HT-29 (cell line): ENCODE results near the gene RXFP2. TPM values are rescaled to one million over a fixed set of nuclear protein-coding genes. Genes with fewer than 3 reads are reported as not detected.

Experiments
- DNase-seq: peaks from one replicate; pipeline ENCODE4 v3.0.0-alpha.2; 2015; ENCODE audit warnings: low spot score
- total RNA-seq: library from RNA; depleted of rRNA; stranded (reverse); fragments of >200 nt; shearing (Covaris generic); gene quantifications from 2 replicates; pipeline ENCODE4 v1.2.3, GENCODE V29; 2014; rRNA removed

Gene RXFP2, protein sequence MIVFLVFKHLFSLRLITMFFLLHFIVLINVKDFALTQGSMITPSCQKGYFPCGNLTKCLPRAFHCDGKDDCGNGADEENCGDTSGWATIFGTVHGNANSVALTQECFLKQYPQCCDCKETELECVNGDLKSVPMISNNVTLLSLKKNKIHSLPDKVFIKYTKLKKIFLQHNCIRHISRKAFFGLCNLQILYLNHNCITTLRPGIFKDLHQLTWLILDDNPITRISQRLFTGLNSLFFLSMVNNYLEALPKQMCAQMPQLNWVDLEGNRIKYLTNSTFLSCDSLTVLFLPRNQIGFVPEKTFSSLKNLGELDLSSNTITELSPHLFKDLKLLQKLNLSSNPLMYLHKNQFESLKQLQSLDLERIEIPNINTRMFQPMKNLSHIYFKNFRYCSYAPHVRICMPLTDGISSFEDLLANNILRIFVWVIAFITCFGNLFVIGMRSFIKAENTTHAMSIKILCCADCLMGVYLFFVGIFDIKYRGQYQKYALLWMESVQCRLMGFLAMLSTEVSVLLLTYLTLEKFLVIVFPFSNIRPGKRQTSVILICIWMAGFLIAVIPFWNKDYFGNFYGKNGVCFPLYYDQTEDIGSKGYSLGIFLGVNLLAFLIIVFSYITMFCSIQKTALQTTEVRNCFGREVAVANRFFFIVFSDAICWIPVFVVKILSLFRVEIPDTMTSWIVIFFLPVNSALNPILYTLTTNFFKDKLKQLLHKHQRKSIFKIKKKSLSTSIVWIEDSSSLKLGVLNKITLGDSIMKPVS
- total RNA-seq, result not detected in 2 replicates

DNA sequence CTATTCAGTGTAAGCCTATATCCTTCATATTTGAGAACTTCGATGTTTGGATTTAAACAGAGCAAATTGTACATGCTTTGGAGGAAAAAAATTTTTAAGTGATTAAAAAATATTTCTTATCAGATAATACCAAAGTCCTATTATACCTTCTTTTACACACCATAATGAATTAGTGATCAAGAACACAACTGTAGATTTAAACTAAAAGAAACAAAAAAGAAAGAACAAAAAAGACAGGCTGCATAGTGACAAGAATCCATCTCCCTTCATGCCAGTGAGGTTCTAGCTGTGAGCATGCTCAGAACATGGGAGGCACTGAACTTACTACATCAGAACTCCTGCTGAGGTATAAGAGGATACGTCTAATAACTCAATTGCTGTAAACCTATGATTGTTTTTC lies at the start of gene RXFP2:
Gene RXFP2, plus strand, starts transcription at position 301 of the 400 bp plus-strand sequence. Its CDS starts 87 bp downstream, at position 388.
- DNase-seq, result no peak

DNA sequence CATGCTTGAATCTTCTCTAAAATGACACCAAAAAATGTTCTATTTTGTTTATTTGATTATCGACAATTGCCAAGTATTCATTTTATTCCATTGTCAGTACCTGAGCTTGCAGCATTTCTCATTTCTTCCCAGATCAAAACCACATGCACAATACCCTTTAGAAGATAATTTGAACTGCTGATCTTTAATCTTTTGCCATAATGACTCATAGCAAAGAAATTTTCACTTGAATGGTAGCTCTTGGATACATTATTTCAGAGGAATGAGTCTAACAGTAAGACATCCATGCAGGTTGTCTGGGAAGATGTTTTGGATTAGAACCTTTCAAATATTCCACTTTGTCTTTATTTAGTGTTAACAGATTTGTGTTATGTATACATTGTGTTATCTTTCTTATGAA lies 42.0 kb upstream of the RXFP2 start:
- DNase-seq, result peak; percentile 50

DNA sequence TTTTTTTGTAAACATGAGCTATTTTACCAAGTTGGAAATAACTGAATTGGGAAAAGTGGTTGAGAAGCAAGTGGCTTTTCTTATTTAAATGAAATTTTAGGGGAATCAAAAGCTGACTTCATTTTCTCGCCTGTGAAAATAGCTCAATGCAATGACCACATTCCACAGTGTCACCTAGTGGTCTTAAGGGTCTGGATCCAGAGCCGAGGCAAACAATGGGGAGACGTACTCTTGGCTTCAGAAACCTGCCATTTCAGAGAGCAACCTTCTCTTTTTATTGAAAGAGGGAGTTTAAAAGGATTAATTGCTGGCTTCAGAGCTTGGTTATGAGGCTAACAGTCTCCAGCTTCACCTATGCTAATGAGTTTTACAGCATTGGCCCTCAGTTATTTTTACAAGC lies 39.7 kb upstream of the RXFP2 start:
- DNase-seq, result no peak

DNA sequence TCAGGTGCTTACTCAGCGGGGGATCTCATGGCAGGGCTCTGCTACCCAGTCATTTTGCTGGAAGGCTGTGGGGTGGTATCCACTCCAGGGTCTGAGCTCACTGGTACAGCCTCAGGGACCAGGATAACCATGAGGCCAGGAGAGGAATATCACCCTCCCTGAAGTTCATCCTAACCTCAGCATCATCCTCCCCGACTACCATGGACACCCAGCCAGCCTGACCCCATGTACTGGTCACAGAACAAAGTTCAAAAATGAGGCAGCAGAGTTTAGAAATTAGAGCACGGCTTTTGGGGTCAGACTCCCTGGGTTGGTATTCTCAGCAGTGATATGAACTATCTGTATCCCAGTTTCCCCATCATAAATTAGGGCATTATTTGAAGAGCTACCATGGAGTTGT lies 35.5 kb upstream of the RXFP2 start:
- no peak for DNase-seq

DNA sequence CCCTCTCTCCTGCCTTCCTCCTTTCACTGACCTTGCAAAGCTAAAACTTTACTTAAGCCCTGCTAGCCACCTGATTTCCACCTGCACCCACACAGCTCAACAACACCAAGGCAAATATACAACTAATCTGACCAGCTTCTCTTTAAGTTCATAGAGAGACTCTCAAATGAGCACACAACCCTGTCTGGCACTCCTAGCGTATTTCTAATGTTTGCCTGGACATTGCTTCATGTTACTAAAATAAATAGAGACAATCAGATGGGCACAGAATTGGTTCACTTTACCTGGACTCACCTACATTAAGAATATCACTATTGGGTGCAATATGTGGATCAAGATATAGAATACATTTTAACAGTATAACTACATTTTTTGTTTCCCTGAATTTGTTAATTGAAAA lies 33.2 kb upstream of the RXFP2 start:
- DNase-seq, result no peak

DNA sequence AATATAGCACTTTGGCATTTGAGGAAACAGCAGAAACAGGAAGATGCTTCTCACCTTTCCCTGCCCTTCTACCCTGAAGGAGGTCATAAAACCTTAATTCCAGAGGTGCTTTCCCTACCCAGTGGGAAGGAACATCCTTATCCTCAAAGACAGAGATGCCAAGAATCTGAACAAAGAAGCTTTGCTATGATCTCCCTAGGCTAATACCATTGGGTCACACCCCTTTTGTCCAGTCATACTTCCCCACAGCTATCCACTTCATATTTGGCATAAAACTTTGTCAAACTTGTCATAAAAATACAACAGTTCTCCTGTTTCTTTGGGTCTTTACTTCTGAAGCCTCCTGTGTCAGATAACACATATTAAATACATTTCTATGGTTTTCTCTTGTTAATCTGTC lies 21.7 kb upstream of the RXFP2 start:
- DNase-seq, result no peak

DNA sequence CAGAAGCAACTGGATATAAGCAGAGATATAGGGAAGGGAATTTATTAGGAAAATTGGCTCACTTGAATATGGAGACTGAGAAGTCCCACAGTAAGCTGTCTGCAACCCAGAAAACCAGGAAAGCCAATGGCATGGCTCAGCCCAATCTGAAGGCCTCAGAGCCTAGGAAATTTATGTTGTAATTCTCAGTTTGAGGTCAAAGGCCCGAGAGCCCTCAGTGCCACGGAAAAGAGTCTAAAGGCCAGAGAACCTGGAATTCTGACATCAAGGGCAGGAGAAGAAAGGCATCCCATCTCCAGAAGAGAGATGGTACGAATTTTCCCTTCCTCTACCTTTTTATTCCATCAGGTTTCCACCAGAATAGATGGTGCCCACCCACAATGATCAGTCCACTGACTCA lies 20.1 kb upstream of the RXFP2 start:
- no peak for DNase-seq

DNA sequence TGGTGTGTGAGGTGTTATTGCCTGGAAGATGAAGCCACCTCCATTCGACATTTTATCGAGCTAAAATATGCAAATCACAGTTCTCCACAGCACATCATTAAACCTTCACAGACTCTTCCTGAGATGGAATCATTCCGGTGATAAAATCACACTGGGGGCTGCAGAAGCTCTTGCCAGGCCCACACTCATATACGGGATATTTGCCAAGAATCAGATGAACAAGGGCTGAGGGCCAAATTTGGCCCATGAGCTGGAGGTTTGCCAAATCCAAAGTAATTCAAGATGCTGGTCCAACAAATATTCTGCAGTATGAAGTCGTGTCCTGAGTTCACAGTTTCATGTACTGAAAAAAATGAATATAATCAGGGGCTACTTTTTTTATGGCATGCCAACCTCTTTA lies 16.7 kb upstream of the RXFP2 start:
- no peak for DNase-seq

DNA sequence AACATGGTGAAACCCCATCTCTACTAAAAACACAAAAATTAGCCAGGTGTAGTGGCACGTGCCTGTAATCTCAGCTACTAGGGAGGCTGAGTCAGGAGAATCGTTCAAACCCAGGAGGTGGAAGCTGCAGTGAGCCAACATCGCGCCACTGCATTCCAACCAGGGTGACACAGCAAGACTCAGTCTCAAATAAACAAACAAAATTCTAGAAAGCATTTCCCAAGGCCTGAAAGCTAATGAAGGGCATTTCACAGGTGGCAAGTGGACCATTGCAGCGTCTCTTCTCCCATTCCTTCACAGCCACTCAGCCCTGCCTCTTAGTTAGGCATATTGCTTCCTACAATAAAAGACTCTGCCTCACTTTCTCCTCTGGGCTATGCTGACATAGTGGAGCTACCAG lies 13.5 kb upstream of the RXFP2 start:
- no peak for DNase-seq

DNA sequence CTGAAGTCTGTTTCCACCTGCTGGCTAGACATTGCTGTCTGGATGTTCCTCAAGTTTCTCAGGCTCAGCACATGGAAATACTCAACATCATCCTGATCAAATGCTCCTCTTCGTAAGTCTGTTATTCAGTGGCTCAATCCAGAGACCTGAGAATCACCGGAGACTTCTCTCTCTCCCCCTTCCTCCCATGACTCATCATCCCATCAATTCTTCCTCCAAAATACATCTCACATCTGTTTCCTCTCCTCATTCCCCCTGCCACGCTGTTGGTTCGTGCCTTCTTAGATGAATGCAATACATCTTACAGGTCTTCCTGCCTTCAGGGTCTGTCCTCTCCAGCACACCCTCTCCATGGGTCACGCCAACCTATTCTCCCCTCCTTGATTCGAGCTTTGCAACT lies 7.4 kb upstream of the RXFP2 start:
- DNase-seq, result no peak

DNA sequence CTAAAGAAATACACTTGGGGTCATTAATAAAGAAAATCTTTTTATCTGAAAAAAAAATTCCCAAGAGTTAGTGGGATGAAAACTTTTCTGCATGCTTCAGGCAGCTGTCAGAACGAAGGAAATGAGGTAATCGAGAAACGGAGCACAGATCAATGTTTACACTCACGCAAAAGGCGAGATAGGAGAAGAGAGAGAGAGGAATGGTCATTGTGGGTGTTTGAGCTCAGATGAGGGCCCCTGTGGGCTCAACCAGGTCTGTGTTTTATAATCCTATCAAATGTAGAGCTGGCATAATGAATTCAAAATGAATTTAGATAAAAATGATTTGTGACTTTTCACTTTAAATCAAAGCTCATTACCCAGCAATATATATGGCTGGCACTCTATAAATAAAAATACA lies 6.3 kb upstream of the RXFP2 start:
- no peak for DNase-seq

DNA sequence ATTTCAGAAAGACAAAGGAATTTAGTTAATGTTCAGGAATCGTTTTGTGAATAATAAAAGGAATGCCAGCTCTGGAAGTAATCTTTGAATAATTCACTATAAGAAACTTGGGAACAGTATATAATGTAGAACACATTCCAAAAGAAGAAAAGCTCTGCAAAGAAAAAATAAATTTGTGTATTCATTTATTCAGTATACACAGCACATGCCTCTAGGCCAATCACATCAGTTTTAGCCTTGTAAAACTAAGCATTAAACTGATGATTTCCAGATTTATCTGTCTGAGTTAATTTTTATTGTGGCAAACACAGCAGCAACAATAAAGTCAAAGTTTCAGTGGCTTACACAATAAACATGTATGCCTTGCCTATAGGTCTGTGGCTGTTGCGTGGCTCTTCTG lies 5.7 kb upstream of the RXFP2 start:
- no peak for DNase-seq

DNA sequence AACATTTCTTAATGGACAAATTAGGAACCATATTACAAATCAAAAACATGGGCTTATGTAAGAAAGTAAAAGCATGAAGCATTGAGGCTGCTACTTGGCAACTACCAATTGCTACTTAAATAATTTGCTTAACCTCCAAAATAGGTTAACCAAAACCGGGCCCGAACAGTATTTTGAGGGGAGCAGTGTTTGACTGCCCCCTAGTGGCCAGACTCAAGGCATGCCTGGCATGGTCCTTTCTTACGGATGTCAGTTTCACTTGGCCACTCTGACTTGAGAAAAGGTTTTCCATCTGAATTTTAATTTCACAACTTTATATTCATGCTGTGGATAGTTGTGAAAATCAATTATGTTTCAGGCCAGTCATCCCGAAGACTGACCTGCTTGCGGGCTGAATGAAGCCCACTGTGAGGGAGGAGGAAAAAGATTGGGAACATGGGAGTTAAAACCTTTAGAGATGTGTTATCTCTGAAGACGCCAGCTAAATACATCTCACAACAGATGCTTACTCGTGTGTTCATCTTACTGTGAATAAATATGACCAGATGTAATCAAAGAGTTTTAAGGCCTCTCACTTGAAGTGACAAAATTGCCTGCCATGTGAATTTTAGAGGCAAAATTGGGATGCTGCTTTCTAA lies 2.9 kb downstream of the RXFP2 start:
- peak; percentile 97 for DNase-seq

DNA sequence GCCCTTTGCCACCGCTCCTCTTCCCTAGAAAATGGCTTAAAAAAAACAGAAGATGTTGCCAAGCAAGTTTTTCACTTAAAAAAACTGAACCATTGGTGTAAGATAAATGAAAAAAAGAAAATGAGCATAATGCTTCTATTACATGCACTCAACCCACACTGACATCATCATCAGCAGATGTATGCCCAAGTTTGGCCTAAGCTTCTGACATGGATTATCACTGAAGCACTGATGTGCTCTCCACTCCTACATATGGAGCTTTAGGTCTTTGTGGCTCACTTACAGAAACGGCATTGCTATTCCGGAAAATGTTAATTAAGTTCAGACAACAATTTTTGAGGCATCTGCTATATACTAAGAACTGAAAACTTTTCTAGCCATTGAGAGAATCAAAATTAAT lies 8.0 kb downstream of the RXFP2 start:
- no peak for DNase-seq

DNA sequence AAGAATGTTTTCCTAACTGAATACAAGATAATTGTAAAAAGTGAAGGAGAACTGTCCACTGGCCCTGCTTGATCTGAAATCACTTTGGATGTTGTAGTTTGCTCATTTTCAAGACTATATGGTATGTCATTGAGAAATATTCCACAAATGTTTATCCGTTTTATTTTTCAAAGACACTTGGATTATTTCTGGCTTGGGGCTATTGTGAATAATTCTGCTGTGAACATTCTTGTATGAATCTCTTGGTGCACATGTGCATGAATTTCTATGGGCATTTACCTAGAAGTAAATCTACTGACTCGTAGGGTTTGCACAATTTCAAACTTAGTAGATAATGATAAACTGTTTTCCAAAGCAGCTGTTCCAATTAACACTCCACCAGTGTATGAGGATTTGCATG lies 8.6 kb downstream of the RXFP2 start:
- DNase-seq, result no peak

DNA sequence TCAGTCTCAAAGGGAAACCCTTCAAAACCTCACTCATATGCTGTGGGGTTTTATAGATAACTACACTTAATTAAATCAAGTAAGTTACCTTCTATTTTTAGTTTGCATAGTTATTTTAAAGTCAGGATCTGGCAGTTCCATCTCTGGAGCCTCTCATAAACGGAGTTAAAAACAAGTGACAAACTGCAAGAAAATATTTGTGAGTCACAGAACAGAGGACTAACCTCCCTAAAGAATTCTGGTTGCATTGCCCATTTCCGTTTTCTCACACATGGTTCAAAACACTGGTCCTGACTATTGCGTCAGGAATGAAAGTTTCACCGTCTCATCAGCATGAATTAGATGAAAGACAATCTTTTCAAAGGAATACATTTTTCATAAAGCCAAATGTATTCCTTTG lies 10.6 kb downstream of the RXFP2 start:
- no peak for DNase-seq

DNA sequence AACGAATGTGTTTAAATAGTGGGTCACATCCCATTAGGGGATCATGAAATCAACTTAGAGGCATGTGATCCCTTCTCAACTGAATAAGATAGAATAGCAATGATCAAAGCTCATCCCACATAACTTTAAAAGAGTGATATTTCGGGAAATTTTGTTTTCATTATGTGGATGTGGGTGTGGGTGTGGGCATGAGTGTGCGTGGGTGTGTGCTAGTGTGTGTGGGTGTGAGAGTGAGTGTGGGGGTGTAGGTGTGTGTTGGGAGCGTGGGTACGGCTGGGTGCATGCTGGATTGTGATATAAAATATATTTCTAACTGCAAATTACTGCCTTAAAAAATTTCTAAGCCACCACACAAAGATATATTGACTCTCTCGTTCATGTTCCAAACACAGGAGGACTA lies 15.9 kb downstream of the RXFP2 start:
- DNase-seq, result no peak

DNA sequence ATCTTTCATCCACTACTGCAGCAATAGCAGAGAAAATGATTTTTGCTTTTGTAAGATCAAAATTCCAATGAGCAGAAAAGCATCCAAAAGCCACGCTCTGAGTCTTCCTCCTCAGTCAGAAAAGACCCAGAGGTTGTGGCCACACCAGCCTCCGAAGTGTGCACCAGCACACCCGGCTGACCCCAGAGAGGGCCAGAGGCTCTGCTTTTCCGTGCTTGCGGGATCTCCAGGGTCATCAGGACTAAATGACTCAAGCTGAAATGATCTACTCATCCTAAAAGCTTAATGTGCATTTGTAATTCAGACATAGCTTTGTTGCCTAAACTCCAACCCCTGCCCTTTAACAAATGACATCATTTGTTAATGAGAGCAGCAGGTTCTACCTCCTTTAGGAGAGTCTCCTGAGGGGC lies 16.5 kb downstream of the RXFP2 start:
- DNase-seq, result no peak

DNA sequence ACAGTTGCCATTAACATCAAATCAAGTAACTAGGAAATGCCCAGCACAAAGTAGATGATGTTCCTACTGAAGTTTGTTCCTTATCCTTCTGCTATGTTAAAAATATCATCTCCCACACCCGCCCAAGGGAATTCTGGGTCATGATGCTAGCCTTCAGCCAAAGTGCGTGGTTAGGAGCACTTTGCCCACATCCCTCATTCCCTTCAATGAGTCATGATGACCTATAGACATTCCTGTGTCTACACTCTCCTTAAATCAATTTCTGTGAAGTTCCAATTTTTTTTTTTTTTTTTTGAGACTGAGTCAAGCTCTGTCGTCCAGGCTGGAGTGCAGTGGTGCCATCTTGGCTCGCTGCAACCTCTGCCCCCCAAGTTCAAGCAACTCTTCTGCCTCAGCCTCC lies 17.0 kb downstream of the RXFP2 start:
- no peak for DNase-seq

DNA sequence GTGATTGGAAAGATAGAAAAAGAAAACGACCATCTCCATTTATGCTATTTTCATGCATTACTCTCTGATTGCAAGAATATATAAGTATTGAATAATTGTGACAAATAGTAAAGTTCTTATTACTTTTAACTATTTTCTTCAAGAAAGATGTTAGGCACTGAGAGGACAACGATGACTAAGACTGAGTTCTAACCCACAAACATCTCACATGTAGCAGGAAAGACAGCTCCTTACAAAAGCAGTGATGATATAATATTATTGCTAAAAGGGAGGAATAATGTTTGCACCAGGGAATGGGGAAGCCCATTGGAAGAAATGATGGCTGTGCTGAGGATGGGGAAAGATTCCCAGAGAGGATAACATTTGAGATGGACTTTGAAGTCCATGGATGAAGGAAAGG lies 22.6 kb downstream of the RXFP2 start:
- DNase-seq, result no peak

DNA sequence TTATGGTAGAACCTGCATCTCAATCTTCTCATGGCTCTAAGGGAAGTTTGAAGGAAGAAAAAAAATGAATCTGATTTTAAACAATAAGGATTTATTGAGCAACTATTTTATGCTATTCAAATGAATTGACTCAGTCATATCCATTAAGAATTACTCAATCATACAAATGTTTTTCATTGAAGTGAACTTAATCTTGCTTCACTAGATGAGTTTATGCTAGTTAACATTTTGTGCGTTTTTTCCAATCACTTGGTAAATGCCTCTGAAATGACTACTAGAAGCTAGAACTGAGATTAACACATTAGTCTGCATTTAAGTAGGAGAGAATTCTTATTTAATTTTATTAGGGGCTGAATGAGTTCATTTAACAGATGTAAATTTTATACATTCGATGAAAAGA lies 25.2 kb downstream of the RXFP2 start:
- DNase-seq, result no peak

DNA sequence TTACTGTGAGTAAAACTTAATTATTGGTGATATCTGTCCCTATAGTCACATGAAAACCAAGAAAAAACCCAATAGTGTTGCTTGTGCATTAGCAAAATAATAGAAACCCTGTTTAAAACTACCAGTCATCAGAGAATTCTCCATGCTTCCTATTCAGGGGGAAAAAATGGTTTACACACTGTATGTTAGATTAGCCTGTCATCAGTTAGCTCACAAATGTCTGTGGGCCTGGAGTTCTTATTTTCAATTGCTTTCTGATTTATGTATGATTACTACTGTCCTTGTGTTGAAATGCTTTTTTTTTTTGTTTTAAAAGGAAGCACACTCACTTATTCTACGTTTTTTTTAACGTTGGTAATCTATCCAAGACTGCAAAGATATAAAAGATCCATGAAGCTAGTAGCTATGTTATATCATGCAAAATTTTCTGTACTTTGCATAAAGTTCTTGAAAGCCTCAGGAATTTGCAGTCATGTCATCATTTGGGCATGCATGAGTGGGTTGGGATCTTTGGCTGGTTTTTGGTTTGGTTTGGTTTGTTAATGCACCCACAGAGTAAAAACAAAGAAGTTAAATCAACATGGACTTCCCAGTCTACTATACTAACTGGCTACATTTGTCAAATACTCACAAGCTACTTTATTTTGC lies 25.9 kb downstream of the RXFP2 start:
- DNase-seq, result no peak
